ENCODE results near the gene PHTF2.
A peak's percentile ranks its signal among the peaks of the same experiment; 100 is the strongest.

PHTF2 gene

DNA sequence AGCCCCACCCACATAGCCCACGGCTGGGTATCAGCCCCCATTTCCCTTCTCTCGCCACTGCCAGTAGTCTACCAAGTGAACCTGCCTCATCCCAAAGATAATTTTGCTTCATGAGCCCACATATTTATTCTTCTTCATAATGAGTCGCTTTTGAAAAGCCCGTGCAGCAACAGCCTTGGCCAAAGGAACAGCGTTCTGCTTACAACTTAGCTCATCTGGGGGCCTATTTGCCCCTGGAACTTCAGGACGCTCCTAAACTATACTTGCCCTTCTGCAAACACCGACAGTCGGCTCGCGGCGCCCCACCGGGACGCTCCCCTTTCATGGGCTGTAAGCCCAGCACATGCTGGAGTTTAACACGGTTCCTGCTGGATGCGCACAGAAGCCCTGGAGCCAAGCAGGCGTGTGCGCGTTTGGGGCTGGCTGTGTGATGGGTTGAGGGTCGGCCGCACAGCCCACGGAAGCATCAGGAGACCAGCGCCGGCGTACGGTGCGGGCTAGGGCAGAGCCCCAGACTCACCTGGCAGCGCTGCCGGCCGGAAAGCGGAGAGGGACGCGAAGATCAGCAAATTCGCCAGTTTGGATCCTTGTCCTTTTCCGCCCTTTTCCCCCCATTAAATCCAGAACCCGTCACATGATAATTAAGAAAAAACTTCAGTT is 709 bp upstream of the PHTF2 start:
- TF ChIP-seq TCF12 (IDR thresholded peaks at IDR 0.05; ENCODE audit: low read depth) (peak; percentile 66), CREB1 (IDR thresholded peaks at IDR 0.05; ENCODE audit: low read depth) (no peak), ZBTB7A (IDR thresholded peaks at IDR 0.05; ENCODE audit: low read depth) (no peak), YY1 (IDR thresholded peaks at IDR 0.05; ENCODE audit: low read depth) (peak; percentile 63; the same call in 1 of the 2 replicates), RAD21 (IDR thresholded peaks at IDR 0.05; ENCODE audit: low read depth) (no peak), FOXM1 (IDR thresholded peaks at IDR 0.05; ENCODE audit: borderline replicate concordance, low read depth) (no peak), NFIC (IDR thresholded peaks at IDR 0.05) (peak; percentile 30; the same call in 1 of the 2 replicates), USF1 (IDR thresholded peaks at IDR 0.05) (peak; percentile 87), TAF1 (IDR thresholded peaks at IDR 0.05; ENCODE audit: low read depth) (peak; percentile 34; the same call in 1 of the 2 replicates), EP300 (IDR thresholded peaks at IDR 0.05; ENCODE audit: borderline replicate concordance) (no peak), EGR1 (IDR thresholded peaks at IDR 0.05) (no peak), TEAD4 (IDR thresholded peaks at IDR 0.05) (no peak; the same call in 1 of the 2 replicates), CEBPB (IDR thresholded peaks at IDR 0.05) (no peak)
- TF ChIP-seq, protein P1, sequence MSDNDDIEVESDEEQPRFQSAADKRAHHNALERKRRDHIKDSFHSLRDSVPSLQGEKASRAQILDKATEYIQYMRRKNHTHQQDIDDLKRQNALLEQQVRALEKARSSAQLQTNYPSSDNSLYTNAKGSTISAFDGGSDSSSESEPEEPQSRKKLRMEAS (IDR thresholded peaks at IDR 0.05) = peak; percentile 50
- TF ChIP-seq, protein P2, sequence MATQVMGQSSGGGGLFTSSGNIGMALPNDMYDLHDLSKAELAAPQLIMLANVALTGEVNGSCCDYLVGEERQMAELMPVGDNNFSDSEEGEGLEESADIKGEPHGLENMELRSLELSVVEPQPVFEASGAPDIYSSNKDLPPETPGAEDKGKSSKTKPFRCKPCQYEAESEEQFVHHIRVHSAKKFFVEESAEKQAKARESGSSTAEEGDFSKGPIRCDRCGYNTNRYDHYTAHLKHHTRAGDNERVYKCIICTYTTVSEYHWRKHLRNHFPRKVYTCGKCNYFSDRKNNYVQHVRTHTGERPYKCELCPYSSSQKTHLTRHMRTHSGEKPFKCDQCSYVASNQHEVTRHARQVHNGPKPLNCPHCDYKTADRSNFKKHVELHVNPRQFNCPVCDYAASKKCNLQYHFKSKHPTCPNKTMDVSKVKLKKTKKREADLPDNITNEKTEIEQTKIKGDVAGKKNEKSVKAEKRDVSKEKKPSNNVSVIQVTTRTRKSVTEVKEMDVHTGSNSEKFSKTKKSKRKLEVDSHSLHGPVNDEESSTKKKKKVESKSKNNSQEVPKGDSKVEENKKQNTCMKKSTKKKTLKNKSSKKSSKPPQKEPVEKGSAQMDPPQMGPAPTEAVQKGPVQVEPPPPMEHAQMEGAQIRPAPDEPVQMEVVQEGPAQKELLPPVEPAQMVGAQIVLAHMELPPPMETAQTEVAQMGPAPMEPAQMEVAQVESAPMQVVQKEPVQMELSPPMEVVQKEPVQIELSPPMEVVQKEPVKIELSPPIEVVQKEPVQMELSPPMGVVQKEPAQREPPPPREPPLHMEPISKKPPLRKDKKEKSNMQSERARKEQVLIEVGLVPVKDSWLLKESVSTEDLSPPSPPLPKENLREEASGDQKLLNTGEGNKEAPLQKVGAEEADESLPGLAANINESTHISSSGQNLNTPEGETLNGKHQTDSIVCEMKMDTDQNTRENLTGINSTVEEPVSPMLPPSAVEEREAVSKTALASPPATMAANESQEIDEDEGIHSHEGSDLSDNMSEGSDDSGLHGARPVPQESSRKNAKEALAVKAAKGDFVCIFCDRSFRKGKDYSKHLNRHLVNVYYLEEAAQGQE (IDR thresholded peaks at IDR 0.05; ENCODE audit: low read depth) = no peak

GRCh38 chr7:77799078-77799964 is 748 bp downstream of the PHTF2 start:
- TF ChIP-seq, protein P1 (IDR thresholded peaks at IDR 0.05) = no peak; the same call in 1 of the 2 replicates
- TF ChIP-seq TCF12 (IDR thresholded peaks at IDR 0.05; ENCODE audit: low read depth) (0 out of 2 replicates have a peak, but pooled peaks have one; percentile 1), CEBPB (IDR thresholded peaks at IDR 0.05) (no peak), EP300 (IDR thresholded peaks at IDR 0.05; ENCODE audit: borderline replicate concordance) (no peak), ZBTB7A (IDR thresholded peaks at IDR 0.05; ENCODE audit: low read depth) (peak; percentile 76; the same call in 1 of the 2 replicates)

- TF ChIP-seq, protein P1 (IDR thresholded peaks at IDR 0.05) = no peak
- TF ChIP-seq ZBTB7A (IDR thresholded peaks at IDR 0.05; ENCODE audit: low read depth) = no peak
Measured at GRCh38 chr7:77800158-77800557, 1.6 kb downstream of the PHTF2 start.

- no peak for TF ChIP-seq EGR1 (IDR thresholded peaks at IDR 0.05)
- no peak for TF ChIP-seq TAF1 (IDR thresholded peaks at IDR 0.05; ENCODE audit: low read depth)
- no peak for TF ChIP-seq FOXM1 (IDR thresholded peaks at IDR 0.05; ENCODE audit: borderline replicate concordance, low read depth)
- no peak for TF ChIP-seq CEBPB (IDR thresholded peaks at IDR 0.05)
- TF ChIP-seq ZBTB7A (IDR thresholded peaks at IDR 0.05; ENCODE audit: low read depth) = no peak
- no peak for TF ChIP-seq USF1 (IDR thresholded peaks at IDR 0.05)
- TF ChIP-seq EP300 (IDR thresholded peaks at IDR 0.05; ENCODE audit: borderline replicate concordance) = no peak
- TF ChIP-seq TEAD4 (IDR thresholded peaks at IDR 0.05) = no peak
- no peak for TF ChIP-seq NFIC (IDR thresholded peaks at IDR 0.05)
- TF ChIP-seq TCF12 (IDR thresholded peaks at IDR 0.05; ENCODE audit: low read depth) = no peak
- TF ChIP-seq RAD21 (IDR thresholded peaks at IDR 0.05; ENCODE audit: low read depth) = no peak
- no peak for TF ChIP-seq YY1 (IDR thresholded peaks at IDR 0.05; ENCODE audit: low read depth)
- no peak for TF ChIP-seq CREB1 (IDR thresholded peaks at IDR 0.05; ENCODE audit: low read depth)
- TF ChIP-seq, protein P2 (IDR thresholded peaks at IDR 0.05; ENCODE audit: low read depth) = no peak
- TF ChIP-seq, protein P1 (IDR thresholded peaks at IDR 0.05) = no peak
Measured at GRCh38 chr7:77800730-77801129, 2.2 kb downstream of the PHTF2 start.
